Measurements from ENCODE around the gene CCDC60.

The CCDC60 gene

DNA sequence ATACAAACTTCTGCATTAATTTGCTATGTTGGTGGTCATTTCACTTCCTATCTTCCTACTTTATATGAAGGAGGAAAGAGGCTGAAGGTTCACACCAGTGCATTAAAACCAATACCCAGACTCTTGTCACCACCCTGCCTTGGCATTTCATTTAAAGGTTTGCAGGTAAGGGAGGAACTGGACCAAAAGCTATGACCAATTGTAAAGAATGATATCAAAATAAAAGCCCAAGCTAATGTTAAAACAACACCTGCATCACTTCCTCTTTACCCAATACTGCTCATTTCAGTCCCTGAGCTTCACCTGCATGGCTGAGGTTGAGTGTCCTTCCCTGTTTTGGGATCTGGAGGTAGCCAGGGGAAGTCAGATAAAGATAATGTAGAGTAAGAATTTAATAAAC is 211.8 kb downstream of the CCDC60 start:
- no peak overlapping the region for H3K27ac ChIP-seq (ENCODE audit: low read depth in 2 of 2, low read length in 2 of 2)
- H3K27me3 ChIP-seq (ENCODE audit: control insufficient read depth in 2 of 2, insufficient read depth in 2 of 2, low read length in 2 of 2) = no peaks in the 10 kb centered on the region
- no peak overlapping the region for H3K9ac ChIP-seq (ENCODE audit: low read depth in 1 of 2, low read length in 2 of 2)
- H3K4me1 ChIP-seq (ENCODE audit: control insufficient read depth in 2 of 2, insufficient read depth in 2 of 2, low read length in 2 of 2) = no peaks in the 10 kb centered on the region
- no peak overlapping the region for H3K4me3 ChIP-seq (ENCODE audit: low read length in 2 of 2)
- no peaks in the 10 kb centered on the region for H3K36me3 ChIP-seq (ENCODE audit: control insufficient read depth in 2 of 2, insufficient read depth in 2 of 2, low read length in 2 of 2)
- H3K9me3 ChIP-seq (ENCODE audit: control insufficient read depth in 2 of 2, low read length in 2 of 2) = no peaks in the 10 kb centered on the region

DNA sequence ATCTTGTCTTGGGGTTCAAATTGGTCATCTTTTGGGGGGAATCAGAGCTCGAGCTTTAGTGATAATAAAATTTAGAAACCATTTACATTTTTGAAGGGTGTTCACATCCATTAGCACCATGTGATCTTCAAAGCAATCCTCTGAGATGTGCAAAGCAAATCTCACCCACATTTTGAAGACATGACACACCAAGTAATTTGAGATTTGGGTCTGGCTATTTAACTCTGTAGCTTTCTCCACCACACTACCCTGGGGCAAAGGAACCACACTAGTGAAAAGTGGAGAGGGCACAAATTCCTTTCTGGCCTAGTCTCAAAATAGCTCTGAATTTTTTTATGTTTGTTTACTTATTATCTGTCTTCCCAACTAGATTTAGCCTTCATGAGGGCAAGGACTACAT is 212.5 kb downstream of the CCDC60 start:
- Histone ChIP-seq H3K9ac (ENCODE audit: low read depth in 1 of 2, low read length in 2 of 2) (no peak overlapping the region), H3K4me3 (ENCODE audit: low read length in 2 of 2) (no peak overlapping the region), H3K36me3 (ENCODE audit: control insufficient read depth in 2 of 2, insufficient read depth in 2 of 2, low read length in 2 of 2) (no peaks in the 10 kb centered on the region), H3K9me3 (ENCODE audit: control insufficient read depth in 2 of 2, low read length in 2 of 2) (no peaks in the 10 kb centered on the region), H3K4me1 (ENCODE audit: control insufficient read depth in 2 of 2, insufficient read depth in 2 of 2, low read length in 2 of 2) (no peaks in the 10 kb centered on the region), H3K27ac (ENCODE audit: low read depth in 2 of 2, low read length in 2 of 2) (no peak overlapping the region), H3K27me3 (ENCODE audit: control insufficient read depth in 2 of 2, insufficient read depth in 2 of 2, low read length in 2 of 2) (no peaks in the 10 kb centered on the region)

DNA sequence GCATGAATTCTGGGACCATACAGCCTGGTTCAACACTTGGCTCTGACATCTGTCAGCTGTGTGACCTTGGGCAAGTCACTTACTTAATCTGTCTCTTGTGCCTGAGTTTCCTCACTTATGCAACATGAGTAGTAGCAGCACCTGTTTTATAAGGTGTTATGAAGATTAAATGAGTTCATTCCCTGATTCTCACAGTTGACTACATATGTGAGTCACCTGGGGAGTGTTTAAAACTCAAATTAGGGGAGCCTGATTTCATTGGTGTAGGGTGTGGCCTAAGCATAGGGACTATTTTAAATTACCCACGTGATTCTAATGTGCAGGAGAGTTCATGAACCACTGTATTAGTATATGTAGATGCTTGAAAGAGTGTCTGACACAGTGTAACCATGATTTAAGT is 222.3 kb downstream of the CCDC60 start:
- Histone ChIP-seq H3K4me1 (ENCODE audit: control insufficient read depth in 2 of 2, insufficient read depth in 2 of 2, low read length in 2 of 2) (no peaks in the 10 kb centered on the region), H3K9me3 (ENCODE audit: control insufficient read depth in 2 of 2, low read length in 2 of 2) (no peaks in the 10 kb centered on the region), H3K9ac (ENCODE audit: low read depth in 1 of 2, low read length in 2 of 2) (no peak overlapping the region), H3K27me3 (ENCODE audit: control insufficient read depth in 2 of 2, insufficient read depth in 2 of 2, low read length in 2 of 2) (no peaks in the 10 kb centered on the region), H3K4me3 (ENCODE audit: low read length in 2 of 2) (no peak overlapping the region), H3K27ac (ENCODE audit: low read depth in 2 of 2, low read length in 2 of 2) (no peak overlapping the region), H3K36me3 (ENCODE audit: control insufficient read depth in 2 of 2, insufficient read depth in 2 of 2, low read length in 2 of 2) (no peaks in the 10 kb centered on the region)

- Histone ChIP-seq H3K9me3 (ENCODE audit: control insufficient read depth in 2 of 2, low read length in 2 of 2) (no peaks in the 10 kb centered on the region), H3K9ac (ENCODE audit: low read depth in 1 of 2, low read length in 2 of 2) (no peak overlapping the region), H3K36me3 (ENCODE audit: control insufficient read depth in 2 of 2, insufficient read depth in 2 of 2, low read length in 2 of 2) (no peaks in the 10 kb centered on the region), H3K27ac (ENCODE audit: low read depth in 2 of 2, low read length in 2 of 2) (no peak overlapping the region), H3K27me3 (ENCODE audit: control insufficient read depth in 2 of 2, insufficient read depth in 2 of 2, low read length in 2 of 2) (no peaks in the 10 kb centered on the region), H3K4me1 (ENCODE audit: control insufficient read depth in 2 of 2, insufficient read depth in 2 of 2, low read length in 2 of 2) (no peaks in the 10 kb centered on the region), H3K4me3 (ENCODE audit: low read length in 2 of 2) (no peak overlapping the region)
Measured at GRCh38 chr12:119565404-119565803, 230.9 kb downstream of the CCDC60 start.

- no peak overlapping the region for H3K9ac ChIP-seq (ENCODE audit: low read depth in 1 of 2, low read length in 2 of 2)
- H3K27ac ChIP-seq (ENCODE audit: low read depth in 2 of 2, low read length in 2 of 2) = no peak overlapping the region
- no peaks in the 10 kb centered on the region for H3K4me1 ChIP-seq (ENCODE audit: control insufficient read depth in 2 of 2, insufficient read depth in 2 of 2, low read length in 2 of 2)
- H3K36me3 ChIP-seq (ENCODE audit: control insufficient read depth in 2 of 2, insufficient read depth in 2 of 2, low read length in 2 of 2) = no peaks in the 10 kb centered on the region
- H3K9me3 ChIP-seq (ENCODE audit: control insufficient read depth in 2 of 2, low read length in 2 of 2) = no peaks in the 10 kb centered on the region
- H3K27me3 ChIP-seq (ENCODE audit: control insufficient read depth in 2 of 2, insufficient read depth in 2 of 2, low read length in 2 of 2) = no peaks in the 10 kb centered on the region
- H3K4me3 ChIP-seq (ENCODE audit: low read length in 2 of 2) = no peak overlapping the region
Measured at GRCh38 chr12:119570771-119571170, 236.2 kb downstream of the CCDC60 start.

DNA sequence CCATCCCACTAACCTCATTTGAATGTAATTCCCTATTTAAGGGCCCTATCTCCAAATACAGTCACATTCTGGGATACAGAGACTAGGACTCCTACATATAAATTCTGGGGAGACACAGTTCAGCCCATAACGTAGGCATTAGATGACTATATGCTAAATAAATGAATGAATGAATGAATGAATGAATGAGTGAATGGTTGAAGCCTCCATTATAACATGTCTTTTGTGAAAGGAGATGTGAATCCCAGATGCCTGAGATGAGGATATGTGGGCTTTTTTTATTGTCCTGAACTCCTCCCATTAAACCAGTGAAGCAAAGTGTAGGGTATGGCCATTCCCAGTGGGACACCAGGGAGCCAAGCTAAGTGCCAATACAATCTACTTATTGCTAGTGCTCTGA is 238.6 kb downstream of the CCDC60 start:
- Histone ChIP-seq H3K9me3 (ENCODE audit: control insufficient read depth in 2 of 2, low read length in 2 of 2) (no peaks in the 10 kb centered on the region), H3K27me3 (ENCODE audit: control insufficient read depth in 2 of 2, insufficient read depth in 2 of 2, low read length in 2 of 2) (no peaks in the 10 kb centered on the region), H3K4me1 (ENCODE audit: control insufficient read depth in 2 of 2, insufficient read depth in 2 of 2, low read length in 2 of 2) (no peaks in the 10 kb centered on the region), H3K36me3 (ENCODE audit: control insufficient read depth in 2 of 2, insufficient read depth in 2 of 2, low read length in 2 of 2) (no peaks in the 10 kb centered on the region), H3K9ac (ENCODE audit: low read depth in 1 of 2, low read length in 2 of 2) (no peak overlapping the region), H3K27ac (ENCODE audit: low read depth in 2 of 2, low read length in 2 of 2) (no peak overlapping the region), H3K4me3 (ENCODE audit: low read length in 2 of 2) (no peak overlapping the region)

DNA sequence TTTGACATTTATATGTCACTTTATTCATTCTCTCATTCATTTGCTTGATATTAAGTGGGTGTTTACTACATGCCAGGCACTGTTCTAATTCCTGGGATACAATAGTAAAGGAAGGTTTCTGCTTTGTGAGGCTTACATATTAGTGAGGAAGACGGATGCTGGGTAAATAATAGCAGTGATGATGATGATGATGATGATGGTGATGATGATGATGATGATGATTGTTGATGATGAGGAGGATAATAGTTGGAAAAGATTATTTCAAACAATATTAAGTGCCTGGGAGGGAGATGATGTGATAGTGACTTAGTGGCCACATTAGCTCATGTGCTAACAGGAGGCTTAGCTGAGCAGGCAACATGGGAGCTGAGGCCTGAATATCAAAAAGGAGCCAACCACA is 239.7 kb downstream of the CCDC60 start:
- H3K27me3 ChIP-seq (ENCODE audit: control insufficient read depth in 2 of 2, insufficient read depth in 2 of 2, low read length in 2 of 2) = no peaks in the 10 kb centered on the region
- H3K36me3 ChIP-seq (ENCODE audit: control insufficient read depth in 2 of 2, insufficient read depth in 2 of 2, low read length in 2 of 2) = no peaks in the 10 kb centered on the region
- no peak overlapping the region for H3K9ac ChIP-seq (ENCODE audit: low read depth in 1 of 2, low read length in 2 of 2)
- H3K4me3 ChIP-seq (ENCODE audit: low read length in 2 of 2) = no peak overlapping the region
- H3K4me1 ChIP-seq (ENCODE audit: control insufficient read depth in 2 of 2, insufficient read depth in 2 of 2, low read length in 2 of 2) = no peaks in the 10 kb centered on the region
- H3K9me3 ChIP-seq (ENCODE audit: control insufficient read depth in 2 of 2, low read length in 2 of 2) = no peaks in the 10 kb centered on the region
- H3K27ac ChIP-seq (ENCODE audit: low read depth in 2 of 2, low read length in 2 of 2) = no peak overlapping the region

GRCh38 chr12:119576118-119576810 is 241.7 kb downstream of the CCDC60 start:
- no peak overlapping the region for H3K9ac ChIP-seq (ENCODE audit: low read depth in 1 of 2, low read length in 2 of 2)
- no peaks in the 10 kb centered on the region for H3K36me3 ChIP-seq (ENCODE audit: control insufficient read depth in 2 of 2, insufficient read depth in 2 of 2, low read length in 2 of 2)
- H3K27me3 ChIP-seq (ENCODE audit: control insufficient read depth in 2 of 2, insufficient read depth in 2 of 2, low read length in 2 of 2) = no peaks in the 10 kb centered on the region
- no peaks in the 10 kb centered on the region for H3K4me1 ChIP-seq (ENCODE audit: control insufficient read depth in 2 of 2, insufficient read depth in 2 of 2, low read length in 2 of 2)
- no peaks in the 10 kb centered on the region for H3K9me3 ChIP-seq (ENCODE audit: control insufficient read depth in 2 of 2, low read length in 2 of 2)
- H3K27ac ChIP-seq (ENCODE audit: low read depth in 2 of 2, low read length in 2 of 2) = no peak overlapping the region
- no peak overlapping the region for H3K4me3 ChIP-seq (ENCODE audit: low read length in 2 of 2)

DNA sequence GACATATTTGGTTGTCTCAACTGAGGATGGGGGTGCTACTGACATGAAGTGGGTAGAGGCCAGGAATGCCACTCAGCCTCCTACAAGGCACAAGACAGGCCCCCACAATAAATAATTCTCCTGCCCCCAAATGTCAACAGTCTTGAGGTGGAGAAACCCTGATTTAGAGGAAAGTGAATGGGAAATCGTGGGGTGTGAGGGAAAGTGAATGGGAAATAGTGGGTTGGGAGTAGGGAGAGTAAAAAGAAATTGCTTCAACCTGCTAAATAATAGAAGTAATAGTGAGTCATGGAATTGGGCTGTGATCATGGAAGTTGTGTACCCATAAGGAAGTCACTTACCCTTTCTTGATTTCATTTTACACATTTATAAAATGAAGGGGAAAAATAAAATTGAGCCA is 242.4 kb downstream of the CCDC60 start:
- Histone ChIP-seq H3K9me3 (ENCODE audit: control insufficient read depth in 2 of 2, low read length in 2 of 2) (no peaks in the 10 kb centered on the region), H3K4me1 (ENCODE audit: control insufficient read depth in 2 of 2, insufficient read depth in 2 of 2, low read length in 2 of 2) (no peaks in the 10 kb centered on the region), H3K9ac (ENCODE audit: low read depth in 1 of 2, low read length in 2 of 2) (no peak overlapping the region)

GRCh38 chr12:119578112-119578511 is 243.6 kb downstream of the CCDC60 start:
- no peaks in the 10 kb centered on the region for H3K4me1 ChIP-seq (ENCODE audit: control insufficient read depth in 2 of 2, insufficient read depth in 2 of 2, low read length in 2 of 2)
- H3K27me3 ChIP-seq (ENCODE audit: control insufficient read depth in 2 of 2, insufficient read depth in 2 of 2, low read length in 2 of 2) = no peaks in the 10 kb centered on the region
- no peaks in the 10 kb centered on the region for H3K9me3 ChIP-seq (ENCODE audit: control insufficient read depth in 2 of 2, low read length in 2 of 2)
- no peak overlapping the region for H3K27ac ChIP-seq (ENCODE audit: low read depth in 2 of 2, low read length in 2 of 2)
- no peak overlapping the region for H3K4me3 ChIP-seq (ENCODE audit: low read length in 2 of 2)
- H3K36me3 ChIP-seq (ENCODE audit: control insufficient read depth in 2 of 2, insufficient read depth in 2 of 2, low read length in 2 of 2) = no peaks in the 10 kb centered on the region
- no peak overlapping the region for H3K9ac ChIP-seq (ENCODE audit: low read depth in 1 of 2, low read length in 2 of 2)

More for the DNA sequence above, 242.4 kb downstream of the CCDC60 start:
- Histone ChIP-seq H3K27ac (ENCODE audit: low read depth in 2 of 2, low read length in 2 of 2) (no peak overlapping the region), H3K4me3 (ENCODE audit: low read length in 2 of 2) (no peak overlapping the region), H3K27me3 (ENCODE audit: control insufficient read depth in 2 of 2, insufficient read depth in 2 of 2, low read length in 2 of 2) (no peaks in the 10 kb centered on the region), H3K36me3 (ENCODE audit: control insufficient read depth in 2 of 2, insufficient read depth in 2 of 2, low read length in 2 of 2) (no peaks in the 10 kb centered on the region)

- Histone ChIP-seq H3K4me1 (ENCODE audit: control insufficient read depth in 2 of 2, insufficient read depth in 2 of 2, low read length in 2 of 2) (no peaks in the 10 kb centered on the region), H3K9ac (ENCODE audit: low read depth in 1 of 2, low read length in 2 of 2) (no peak overlapping the region), H3K36me3 (ENCODE audit: control insufficient read depth in 2 of 2, insufficient read depth in 2 of 2, low read length in 2 of 2) (no peaks in the 10 kb centered on the region), H3K27me3 (ENCODE audit: control insufficient read depth in 2 of 2, insufficient read depth in 2 of 2, low read length in 2 of 2) (peaks cover 5 to 7% of the 10 kb centered on the region in 2 donors), H3K27ac (ENCODE audit: low read depth in 2 of 2, low read length in 2 of 2) (no peak overlapping the region), H3K9me3 (ENCODE audit: control insufficient read depth in 2 of 2, low read length in 2 of 2) (no peaks in the 10 kb centered on the region), H3K4me3 (ENCODE audit: low read length in 2 of 2) (no peak overlapping the region)
Measured at GRCh38 chr12:119589097-119589496, 254.6 kb downstream of the CCDC60 start.

Data from mucosa of rectum (tissue), 2 donors.